Endothelial cell of umbilical vein (primary cell): ENCODE measurements around the gene CFLAR.

ENCODE experiments used
- POLR2A ChIP-seq: IDR thresholded peaks from 2 replicates; pipeline ENCODE4 v1.6.1; 2012; ENCODE audit warnings: low read depth, mild to moderate bottlenecking, control low read depth, low read length
- TF ChIP-seq, protein P1 (sequence below), 2 donors: IDR thresholded peaks; 1 replicate in 1 of 2; 2 replicates in 1 of 2; pipeline ENCODE4 v1.5.1; 2011; ENCODE audit warnings: low read length in 2 of 2, mild to moderate bottlenecking in 2 of 2, moderate library complexity in 2 of 2, control low read depth in 1 of 2, inconsistent platforms in 1 of 2, low read depth in 1 of 2; ENCODE audit not compliant: insufficient read depth in 1 of 2; ENCODE audit errors: extremely low read depth in 1 of 2

- no peak for TF ChIP-seq POLR2A
- TF ChIP-seq, protein P1, sequence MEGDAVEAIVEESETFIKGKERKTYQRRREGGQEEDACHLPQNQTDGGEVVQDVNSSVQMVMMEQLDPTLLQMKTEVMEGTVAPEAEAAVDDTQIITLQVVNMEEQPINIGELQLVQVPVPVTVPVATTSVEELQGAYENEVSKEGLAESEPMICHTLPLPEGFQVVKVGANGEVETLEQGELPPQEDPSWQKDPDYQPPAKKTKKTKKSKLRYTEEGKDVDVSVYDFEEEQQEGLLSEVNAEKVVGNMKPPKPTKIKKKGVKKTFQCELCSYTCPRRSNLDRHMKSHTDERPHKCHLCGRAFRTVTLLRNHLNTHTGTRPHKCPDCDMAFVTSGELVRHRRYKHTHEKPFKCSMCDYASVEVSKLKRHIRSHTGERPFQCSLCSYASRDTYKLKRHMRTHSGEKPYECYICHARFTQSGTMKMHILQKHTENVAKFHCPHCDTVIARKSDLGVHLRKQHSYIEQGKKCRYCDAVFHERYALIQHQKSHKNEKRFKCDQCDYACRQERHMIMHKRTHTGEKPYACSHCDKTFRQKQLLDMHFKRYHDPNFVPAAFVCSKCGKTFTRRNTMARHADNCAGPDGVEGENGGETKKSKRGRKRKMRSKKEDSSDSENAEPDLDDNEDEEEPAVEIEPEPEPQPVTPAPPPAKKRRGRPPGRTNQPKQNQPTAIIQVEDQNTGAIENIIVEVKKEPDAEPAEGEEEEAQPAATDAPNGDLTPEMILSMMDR (IDR thresholded peaks at IDR 0.05; ENCODE audit: extremely low read depth in 1 of 2, insufficient read depth in 1 of 2, low read depth in 1 of 2, low read length in 2 of 2): no peak
Observed at GRCh38 chr2:201188449-201188848, 72.5 kb downstream of the CFLAR start.
